GM18861 (cell line): ENCODE measurements around the gene SHOX.
"Not testable (repeated sequence)": the region's sequence is repeated elsewhere in the genome, so short reads cannot be mapped to it uniquely, and the experiment has no call there.

Experiments
- ATAC-seq: cut with Tn5 transposase; IDR thresholded peaks from one replicate; pipeline ENCODE4 v1.9.1; 2021; ENCODE audit not compliant: unreplicated experiment

The SHOX gene

DNA sequence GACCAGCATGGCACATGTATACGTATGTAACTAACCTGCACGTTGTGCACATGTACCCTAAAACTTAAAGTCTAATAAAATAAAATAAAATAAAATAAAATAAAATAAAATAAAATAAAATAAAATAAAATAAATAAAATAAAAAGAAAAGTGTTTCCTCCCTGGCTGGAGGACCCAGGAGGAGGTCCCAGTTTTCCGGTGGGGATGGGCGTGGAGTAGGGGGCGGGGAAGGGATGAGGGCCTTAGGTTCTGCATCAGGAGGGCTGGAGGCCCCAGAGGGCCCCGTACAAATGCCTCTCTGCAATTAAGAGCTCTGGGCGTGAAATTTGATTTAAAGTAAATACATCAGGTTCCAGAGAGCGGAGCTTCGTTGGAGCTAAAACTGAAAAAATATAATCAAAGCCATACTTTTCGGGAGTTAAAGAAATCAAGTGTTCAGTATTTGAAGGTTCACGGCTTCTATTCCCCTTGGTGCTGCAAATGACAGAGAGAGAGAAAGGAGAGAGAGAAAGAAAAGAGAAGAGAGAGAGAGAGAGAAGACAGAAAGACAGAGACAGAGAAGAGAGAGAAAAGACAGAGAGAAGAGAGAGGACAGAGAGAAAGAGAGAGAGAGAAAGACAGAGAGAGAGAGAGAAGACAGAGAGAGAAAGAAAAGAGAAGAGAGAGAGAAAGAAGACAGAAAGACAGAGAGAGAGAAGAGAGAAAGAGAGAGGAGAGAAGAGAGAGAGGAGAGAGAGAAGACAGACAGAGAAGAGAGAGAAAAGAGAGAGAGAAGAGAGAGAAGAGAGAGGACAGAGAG, 8.7 kb upstream of the SHOX start:
- no peak for ATAC-seq

- ATAC-seq, result not testable (repeated sequence)
These were observed 7.8 kb upstream of the SHOX start for GRCh38 chrX:622802-623201.

DNA sequence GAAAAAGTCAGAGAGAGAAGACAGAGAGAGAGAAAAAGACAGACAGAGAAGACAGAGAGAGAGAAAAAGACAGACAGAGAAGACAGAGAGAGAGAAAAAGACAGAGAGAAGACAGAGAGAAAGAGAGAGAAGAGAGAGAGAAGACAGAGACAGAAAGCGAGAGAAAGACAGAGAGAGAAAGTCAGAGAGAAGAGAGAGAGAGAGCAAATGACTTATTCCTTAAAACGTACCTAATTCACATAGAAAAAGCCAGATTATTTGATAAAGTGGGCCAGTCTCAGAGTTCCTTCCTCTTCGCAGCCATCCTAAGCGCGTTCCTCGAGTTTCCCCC, 7.4 kb upstream of the SHOX start:
- ATAC-seq, result no peak

GRCh38 chrX:623599-624315, 6.8 kb upstream of the SHOX start:
- ATAC-seq, result no peak

DNA sequence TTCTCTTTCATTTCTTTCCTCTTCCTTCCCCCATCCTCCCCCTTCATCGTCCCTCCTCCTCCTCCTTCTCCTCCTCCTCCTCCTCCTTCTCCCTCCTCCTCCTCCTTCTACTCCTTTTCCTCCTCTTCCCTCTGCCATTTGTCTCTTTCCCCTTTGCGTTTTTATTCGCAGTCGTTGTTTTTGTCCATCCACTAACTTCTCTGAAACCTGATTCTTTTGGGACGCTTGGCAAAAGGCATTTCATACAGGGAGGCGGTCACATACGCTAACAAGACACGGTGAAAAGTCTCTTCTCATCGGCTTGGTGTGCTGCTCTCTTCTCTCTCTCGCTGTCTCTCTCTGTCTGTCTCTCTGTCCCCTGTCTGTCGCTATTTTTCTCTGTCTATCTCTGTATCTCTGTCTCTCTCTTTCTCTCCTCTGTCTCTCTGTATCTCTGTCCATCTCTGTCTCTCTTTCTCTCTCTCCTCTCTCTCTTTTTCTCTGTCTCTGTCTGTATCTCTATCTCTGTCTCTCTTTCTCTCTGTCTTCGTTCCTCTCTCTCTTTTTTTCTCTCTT, 5.4 kb upstream of the SHOX start:
- no peak for ATAC-seq

DNA sequence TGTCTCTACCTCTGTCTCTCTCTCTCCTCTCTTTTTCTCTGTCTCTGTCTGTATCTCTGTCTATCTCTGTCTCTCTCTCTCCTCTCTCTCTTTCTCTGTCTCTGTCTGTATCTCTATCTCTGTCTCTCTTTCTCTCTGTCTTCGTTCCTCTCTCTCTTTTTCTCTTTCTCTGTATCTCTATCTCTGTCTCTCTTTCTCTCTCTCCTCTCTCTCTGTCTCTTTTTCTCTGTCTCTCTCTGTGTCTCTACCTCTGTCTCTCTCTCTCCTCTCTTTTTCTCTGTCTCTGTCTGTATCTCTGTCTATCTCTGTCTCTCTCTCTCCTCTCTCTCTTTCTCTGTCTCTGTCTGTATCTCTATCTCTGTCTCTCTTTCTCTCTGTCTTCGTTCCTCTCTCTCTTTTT, 4.5 kb upstream of the SHOX start:
- not testable (repeated sequence) for ATAC-seq

DNA sequence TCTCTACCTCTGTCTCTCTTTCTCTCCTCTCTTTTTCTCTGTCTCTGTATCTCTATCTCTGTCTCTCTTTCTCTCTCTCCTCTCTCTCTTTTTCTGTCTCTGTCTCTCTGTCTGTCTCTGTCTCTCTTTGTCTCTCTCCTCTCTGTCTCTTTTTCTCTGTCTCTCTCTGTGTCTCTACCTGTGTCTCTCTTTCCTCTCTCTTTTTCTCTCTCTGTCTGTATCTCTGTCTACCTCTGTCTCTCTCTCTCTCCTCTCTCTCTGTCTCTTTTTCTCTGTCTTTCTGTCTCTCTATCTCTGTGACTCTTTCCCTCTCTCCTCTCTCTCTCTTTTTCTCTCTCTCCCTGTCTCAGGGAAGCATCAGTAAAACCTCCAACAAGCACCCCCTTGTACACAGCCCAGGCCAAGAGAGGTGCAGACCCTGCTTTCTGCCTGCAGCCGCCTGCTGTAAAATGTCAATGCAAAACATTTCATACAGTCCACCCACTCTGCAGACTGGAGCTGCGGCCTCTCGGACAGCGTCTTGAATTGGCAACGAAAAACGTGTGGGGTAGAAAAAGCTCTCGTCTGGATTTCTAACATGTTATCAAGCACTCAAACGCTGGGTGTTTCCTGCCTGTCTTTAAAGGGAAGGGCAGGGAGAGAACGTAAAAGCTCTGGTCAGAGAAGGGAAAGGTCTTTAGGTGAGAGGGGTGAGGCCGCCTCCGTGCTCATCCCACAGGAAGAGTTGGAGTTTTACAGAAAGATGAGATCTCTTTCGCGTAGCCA, 3.7 kb upstream of the SHOX start:
- ATAC-seq, result no peak

GRCh38 chrX:627510-627981, 3.0 kb upstream of the SHOX start:
- no peak for ATAC-seq

GRCh38 chrX:627995-628394, 2.6 kb upstream of the SHOX start:
- ATAC-seq, result no peak

DNA sequence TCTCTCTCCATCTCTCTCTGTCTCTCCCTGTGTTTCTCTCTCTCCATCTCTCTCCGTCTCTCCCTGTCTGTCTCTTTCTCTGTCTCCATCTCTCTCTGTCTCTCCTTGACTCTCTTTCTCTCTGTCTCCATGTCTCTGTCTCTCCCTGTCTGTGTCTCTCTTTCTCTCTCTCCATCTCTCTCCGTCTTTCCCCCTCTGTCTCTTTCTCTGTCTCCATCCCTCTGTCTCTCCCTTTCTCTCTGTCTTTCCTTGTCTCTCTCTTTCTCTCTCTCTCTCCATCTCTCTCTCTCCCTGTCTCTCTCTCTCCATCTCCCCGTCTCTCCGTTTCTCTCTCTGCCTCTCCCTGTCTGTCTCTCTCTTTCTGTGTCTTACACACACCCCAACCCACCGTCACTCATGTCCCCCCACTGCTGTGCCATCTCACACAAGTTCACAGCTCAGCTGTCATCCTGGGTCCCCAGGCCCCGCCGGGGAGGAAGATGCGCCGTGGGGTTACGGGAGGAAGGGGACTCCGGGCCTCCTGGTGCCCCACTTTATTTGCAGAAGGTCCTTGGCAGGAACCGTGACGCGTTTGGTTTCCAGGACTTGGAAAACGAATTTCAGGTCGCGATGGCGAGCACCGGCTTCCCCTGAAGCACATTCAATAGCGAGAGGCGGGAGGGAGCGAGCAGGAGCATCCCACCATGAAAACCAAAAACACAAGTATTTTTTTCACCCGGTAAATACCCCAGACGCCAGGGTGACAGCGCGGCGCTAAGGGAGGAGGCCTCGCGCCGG, 1.2 kb upstream of the SHOX start:
- no peak for ATAC-seq

DNA sequence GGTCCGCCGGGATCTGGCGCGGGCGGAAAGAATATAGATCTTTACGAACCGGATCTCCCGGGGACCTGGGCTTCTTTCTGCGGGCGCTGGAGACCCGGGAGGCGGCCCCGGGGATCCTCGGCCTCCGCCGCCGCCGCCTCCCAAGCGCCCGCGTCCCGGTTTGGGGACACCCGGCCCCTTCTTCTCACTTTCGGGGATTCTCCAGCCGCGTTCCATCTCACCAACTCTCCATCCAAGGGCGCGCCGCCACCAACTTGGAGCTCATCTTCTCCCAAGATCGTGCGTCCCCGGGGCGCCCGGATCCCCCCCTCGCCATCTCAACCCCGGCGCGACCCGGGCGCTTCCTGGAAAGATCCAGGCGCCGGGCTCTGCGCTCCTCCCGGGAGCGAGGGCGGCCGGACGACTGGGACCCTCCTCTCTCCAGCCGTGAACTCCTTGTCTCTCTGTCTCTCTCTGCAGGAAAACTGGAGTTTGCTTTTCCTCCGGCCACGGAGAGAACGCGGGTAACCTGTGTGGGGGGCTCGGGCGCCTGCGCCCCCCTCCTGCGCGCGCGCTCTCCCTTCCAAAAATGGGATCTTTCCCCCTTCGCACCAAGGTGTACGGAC, 482 bp upstream of the SHOX start:
- no peak for ATAC-seq

DNA sequence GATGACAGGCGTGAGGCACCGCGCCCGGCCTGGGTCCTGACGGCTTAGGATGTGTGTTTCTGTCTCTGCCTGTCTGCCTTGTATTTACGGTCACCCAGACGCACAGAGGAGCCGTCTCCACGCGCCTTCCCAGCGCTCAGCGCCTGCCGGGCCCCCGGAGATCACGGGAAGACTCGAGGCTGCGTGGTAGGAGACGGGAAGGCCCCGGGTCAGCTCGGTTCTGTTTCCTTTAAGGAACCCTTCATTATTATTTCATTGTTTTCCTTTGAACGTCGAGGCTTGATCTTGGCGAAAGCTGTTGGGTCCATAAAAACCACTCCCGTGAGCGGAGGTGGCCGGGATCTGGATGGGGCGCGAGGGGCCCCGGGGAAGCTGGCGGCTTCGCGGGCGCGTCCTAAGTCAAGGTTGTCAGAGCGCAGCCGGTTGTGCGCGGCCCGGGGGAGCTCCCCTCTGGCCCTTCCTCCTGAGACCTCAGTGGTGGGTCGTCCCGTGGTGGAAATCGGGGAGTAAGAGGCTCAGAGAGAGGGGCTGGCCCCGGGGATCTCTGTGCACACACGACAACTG, 1.3 kb downstream of the SHOX start:
- no peak for ATAC-seq

- no peak for ATAC-seq
These were observed 1.9 kb downstream of the SHOX start for GRCh38 chrX:632366-633042.

GRCh38 chrX:633043-633984, 2.7 kb downstream of the SHOX start:
- no peak for ATAC-seq

- no peak for ATAC-seq
These were observed 3.7 kb downstream of the SHOX start for GRCh38 chrX:633985-634958.

DNA sequence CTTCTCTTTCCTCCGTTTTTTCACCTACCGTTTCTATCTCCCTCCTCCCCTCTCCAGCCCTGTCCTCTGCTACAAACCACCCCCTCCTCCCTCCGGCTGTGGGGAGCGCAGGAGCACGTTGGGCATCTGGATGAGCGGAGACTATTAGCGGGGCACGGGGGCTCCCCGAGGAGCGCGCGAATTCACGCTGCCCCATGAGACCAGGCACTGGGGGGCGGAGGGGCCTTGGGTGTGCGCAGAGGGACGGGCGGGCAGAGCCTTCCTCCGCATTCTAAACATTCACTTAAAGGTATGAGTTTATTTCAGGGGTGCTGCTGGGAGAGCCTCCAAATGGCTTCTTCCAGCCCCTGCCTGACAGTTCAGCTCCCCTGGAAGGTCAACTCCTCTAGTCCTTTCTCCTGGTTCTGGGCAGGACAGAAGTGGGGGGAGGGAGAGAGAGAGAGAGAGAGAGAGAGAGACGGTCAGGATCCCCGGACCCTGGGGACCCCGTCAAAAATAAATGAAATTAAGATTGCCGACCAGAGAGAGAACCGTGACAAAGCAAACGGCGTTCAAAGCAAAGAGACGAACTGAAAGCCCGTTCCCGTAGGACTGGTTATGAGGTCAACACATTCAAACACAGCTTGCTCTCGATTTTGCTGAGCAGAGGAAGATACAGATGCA, 5.0 kb downstream of the SHOX start:
- ATAC-seq, result no peak
